HepG2 (cell line): ENCODE data around the gene KCNH1. TPM values are rescaled to one million over a fixed set of nuclear protein-coding genes. Genes with fewer than 3 reads are reported as not detected.

Experiments
- EP300 ChIP-seq, 3 experiments: sonication (generic) in 1 of 3; formaldehyde crosslinking in 1 of 3; IDR thresholded peaks; 2 replicates each; pipeline versions ENCODE4 v1.5.1 to v1.6.1; 2011 to 2020; ENCODE audit warnings: low read depth in 2 of 3, low read length in 2 of 3, borderline replicate concordance in 1 of 3, improper control_type of control experiment in 1 of 3, mild to moderate bottlenecking in 1 of 3, missing genetic modification reagents in 1 of 3, moderate library complexity in 1 of 3
- PHB2 ChIP-seq: fragments of 450-650 bp; IDR thresholded peaks from 2 replicates; pipeline ENCODE4 v1.6.1; 2018; ENCODE audit not compliant: partially characterized antibody
- TBP ChIP-seq: sonication (generic); formaldehyde crosslinking; IDR thresholded peaks from 2 replicates; pipeline ENCODE4 v1.5.0; 2020; ENCODE audit warnings: missing genetic modification reagents
- ZBTB21 ChIP-seq: sonication (generic); formaldehyde crosslinking; IDR thresholded peaks from 2 replicates; pipeline ENCODE4 v1.4.0; 2020; ENCODE audit warnings: missing genetic modification reagents
- ZNF275 ChIP-seq: sonication (generic); formaldehyde crosslinking; IDR thresholded peaks from 2 replicates; pipeline ENCODE4 v1.8.0; 2022; ENCODE audit warnings: missing genetic modification reagents, mild to moderate bottlenecking, inconsistent platforms, borderline replicate concordance
- ZNF660 ChIP-seq: sonication (generic); formaldehyde crosslinking; IDR thresholded peaks from 2 replicates; pipeline ENCODE4 v1.5.1; 2020; ENCODE audit warnings: mild to moderate bottlenecking, low read depth, missing genetic modification reagents, borderline replicate concordance
- ZNF7 ChIP-seq: IDR thresholded peaks from 2 replicates; pipeline ENCODE4 v1.6.1; 2016; ENCODE audit warnings: missing biosample characterization, missing genetic modification reagents
- polyA plus RNA-seq, 8 experiments: library from polyadenylated mRNA; depleted of rRNA in 3 of 8; stranded (reverse) in 7 of 8; unstranded in 1 of 8; fragments of >200 nt; fragmentation: Illumina TruSeq in 4 of 8; extraction: Trizol in 4 of 8; gene quantifications; 2 replicates each; pipeline versions ENCODE4 v1.2.1 to v1.2.3, GENCODE V29; 2011 to 2016; ENCODE audit warnings: low read depth in 4 of 8, missing spikeins in 1 of 8, mixed read lengths in 1 of 8; ENCODE audit not compliant: insufficient read depth in 1 of 8
- total RNA-seq, 5 experiments: library from RNA; depleted of rRNA; stranded (reverse); fragments of >200 nt; fragmentation: Illumina TruSeq; extraction: Trizol; gene quantifications; 2 replicates each; pipeline ENCODE4 v1.2.3, GENCODE V29; 2016; ENCODE audit warnings: low read depth in 1 of 5
- TF ChIP-seq, protein P1 (sequence below): sonication (generic); formaldehyde crosslinking; IDR thresholded peaks from 2 replicates; pipeline ENCODE4 v1.5.0; 2020; ENCODE audit warnings: mild to moderate bottlenecking, missing genetic modification reagents, borderline replicate concordance
- TF ChIP-seq, protein P2 (sequence below): IDR thresholded peaks from 2 replicates; pipeline ENCODE4 v1.6.1; 2016; ENCODE audit warnings: missing genetic modification reagents, missing compliant biosample characterization

KCNH1 gene
- total and polyA plus RNA-seq, 2 of the 13 experiments (the other 11 are each of a cell fraction or from before 2014, with no cell fraction given), result not detected

- TF ChIP-seq, protein P1, sequence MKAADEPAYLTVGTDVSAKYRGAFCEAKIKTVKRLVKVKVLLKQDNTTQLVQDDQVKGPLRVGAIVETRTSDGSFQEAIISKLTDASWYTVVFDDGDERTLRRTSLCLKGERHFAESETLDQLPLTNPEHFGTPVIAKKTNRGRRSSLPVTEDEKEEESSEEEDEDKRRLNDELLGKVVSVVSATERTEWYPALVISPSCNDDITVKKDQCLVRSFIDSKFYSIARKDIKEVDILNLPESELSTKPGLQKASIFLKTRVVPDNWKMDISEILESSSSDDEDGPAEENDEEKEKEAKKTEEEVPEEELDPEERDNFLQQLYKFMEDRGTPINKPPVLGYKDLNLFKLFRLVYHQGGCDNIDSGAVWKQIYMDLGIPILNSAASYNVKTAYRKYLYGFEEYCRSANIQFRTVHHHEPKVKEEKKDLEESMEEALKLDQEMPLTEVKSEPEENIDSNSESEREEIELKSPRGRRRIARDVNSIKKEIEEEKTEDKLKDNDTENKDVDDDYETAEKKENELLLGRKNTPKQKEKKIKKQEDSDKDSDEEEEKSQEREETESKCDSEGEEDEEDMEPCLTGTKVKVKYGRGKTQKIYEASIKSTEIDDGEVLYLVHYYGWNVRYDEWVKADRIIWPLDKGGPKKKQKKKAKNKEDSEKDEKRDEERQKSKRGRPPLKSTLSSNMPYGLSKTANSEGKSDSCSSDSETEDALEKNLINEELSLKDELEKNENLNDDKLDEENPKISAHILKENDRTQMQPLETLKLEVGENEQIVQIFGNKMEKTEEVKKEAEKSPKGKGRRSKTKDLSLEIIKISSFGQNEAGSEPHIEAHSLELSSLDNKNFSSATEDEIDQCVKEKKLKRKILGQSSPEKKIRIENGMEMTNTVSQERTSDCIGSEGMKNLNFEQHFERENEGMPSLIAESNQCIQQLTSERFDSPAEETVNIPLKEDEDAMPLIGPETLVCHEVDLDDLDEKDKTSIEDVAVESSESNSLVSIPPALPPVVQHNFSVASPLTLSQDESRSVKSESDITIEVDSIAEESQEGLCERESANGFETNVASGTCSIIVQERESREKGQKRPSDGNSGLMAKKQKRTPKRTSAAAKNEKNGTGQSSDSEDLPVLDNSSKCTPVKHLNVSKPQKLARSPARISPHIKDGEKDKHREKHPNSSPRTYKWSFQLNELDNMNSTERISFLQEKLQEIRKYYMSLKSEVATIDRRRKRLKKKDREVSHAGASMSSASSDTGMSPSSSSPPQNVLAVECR, result no peak
- TF ChIP-seq PHB2 (no peak), TBP (CRISPR knock-in tag) (no peak), ZBTB21 (no peak), ZNF275 (CRISPR knock-in tag) (no peak), ZNF660 (CRISPR knock-in tag) (no peak), ZNF7 (CRISPR knock-in tag) (no peak), EP300 (IDR thresholded peaks at IDR 0.05; ENCODE audit: low read depth in 2 of 2, low read length in 2 of 2) (no peak), EP300 (CRISPR knock-in tag; IDR thresholded peaks at IDR 0.05; ENCODE audit: borderline replicate concordance) (no peak)
- TF ChIP-seq, protein P2, sequence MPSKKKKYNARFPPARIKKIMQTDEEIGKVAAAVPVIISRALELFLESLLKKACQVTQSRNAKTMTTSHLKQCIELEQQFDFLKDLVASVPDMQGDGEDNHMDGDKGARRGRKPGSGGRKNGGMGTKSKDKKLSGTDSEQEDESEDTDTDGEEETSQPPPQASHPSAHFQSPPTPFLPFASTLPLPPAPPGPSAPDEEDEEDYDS, result no peak
Measured at GRCh38 chr1:210757677-210758076, 376.3 kb downstream of the KCNH1 start (continued).
